SK-N-SH treated with all-trans-retinoic acid at 6 μM for 48 hours (cell line): ENCODE measurements around the gene ESYT2.

ENCODE experiments used
- CREB5 ChIP-seq: fragments of 250-450 bp; sonication (Bioruptor Pico); IDR thresholded peaks from 2 replicates; pipeline ENCODE4 v1.5.1; 2020; ENCODE audit warnings: low read depth, mild to moderate bottlenecking, moderate library complexity
- CSDC2 ChIP-seq: fragments of 250-450 bp; sonication (Bioruptor Pico); IDR thresholded peaks from 2 replicates; pipeline ENCODE4 v1.5.0; 2020; ENCODE audit warnings: mild to moderate bottlenecking, moderate library complexity
- OSR1 ChIP-seq: fragments of 250-450 bp; sonication (Bioruptor Pico); IDR thresholded peaks from 2 replicates; pipeline ENCODE4 v1.8.0; 2022; ENCODE audit warnings: moderate library complexity, mild to moderate bottlenecking, inconsistent platforms
- PATZ1 ChIP-seq: fragments of 250-450 bp; sonication (Bioruptor Pico); IDR thresholded peaks from 2 replicates; pipeline ENCODE4 v1.8.0; 2020; ENCODE audit warnings: mild to moderate bottlenecking, moderate library complexity, borderline replicate concordance
- TOX ChIP-seq: fragments of 250-450 bp; sonication (Bioruptor Pico); IDR thresholded peaks from 2 replicates; pipeline ENCODE4 v1.8.0; 2021; ENCODE audit warnings: mild to moderate bottlenecking, moderate library complexity, borderline replicate concordance
- ZNF565 ChIP-seq: fragments of 450-650 bp; formaldehyde crosslinking; conservative IDR thresholded peaks from 2 replicates; pipeline ENCODE4 v1.5.0; 2020; ENCODE audit warnings: low read depth, mild to moderate bottlenecking, moderate library complexity

DNA sequence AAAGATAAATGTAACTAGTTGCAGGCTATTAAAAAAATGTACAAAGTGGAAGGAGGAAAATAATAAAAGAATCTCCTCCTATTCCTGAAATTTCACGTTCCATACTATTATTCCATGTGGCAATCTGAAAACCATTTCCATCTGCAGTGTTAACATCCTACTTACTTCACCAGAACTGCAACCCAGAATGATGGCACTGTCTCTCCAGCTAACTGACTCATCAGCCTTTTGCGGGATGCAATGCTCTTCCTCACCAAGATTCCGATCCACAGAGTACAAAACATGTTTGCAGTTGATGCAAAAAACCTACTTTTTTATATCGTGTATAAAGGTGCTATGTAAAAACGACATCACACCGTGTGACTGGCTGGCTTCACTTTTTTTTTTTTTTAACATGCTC lies 50.8 kb downstream of the ESYT2 start:
- TF ChIP-seq ZNF565 (CRISPR knock-in tag), result no peak
- no peak for TF ChIP-seq CSDC2
- no peak for TF ChIP-seq CREB5 (CRISPR knock-in tag)
- TF ChIP-seq PATZ1 (CRISPR knock-in tag), result no peak
- no peak for TF ChIP-seq OSR1 (CRISPR knock-in tag)
- no peak for TF ChIP-seq TOX (CRISPR knock-in tag)
